Activated effector memory CD4-positive, alpha-beta T cell treated with anti-CD3 and anti-CD28 coated beads, Interleukin-2, amount 50 U/mL, for 16 hours (primary cell): ENCODE results near the gene RRP7A.
A peak's percentile ranks its signal among the peaks of the same experiment; 100 is the strongest.
"Not testable (repeated sequence)": the region's sequence is repeated elsewhere in the genome, so short reads cannot be mapped to it uniquely, and the experiment has no call there.

Experiments used
- DNase-seq: peaks from one replicate; pipeline ENCODE4 v3.0.0-alpha.2; 2020

Gene RRP7A

DNA sequence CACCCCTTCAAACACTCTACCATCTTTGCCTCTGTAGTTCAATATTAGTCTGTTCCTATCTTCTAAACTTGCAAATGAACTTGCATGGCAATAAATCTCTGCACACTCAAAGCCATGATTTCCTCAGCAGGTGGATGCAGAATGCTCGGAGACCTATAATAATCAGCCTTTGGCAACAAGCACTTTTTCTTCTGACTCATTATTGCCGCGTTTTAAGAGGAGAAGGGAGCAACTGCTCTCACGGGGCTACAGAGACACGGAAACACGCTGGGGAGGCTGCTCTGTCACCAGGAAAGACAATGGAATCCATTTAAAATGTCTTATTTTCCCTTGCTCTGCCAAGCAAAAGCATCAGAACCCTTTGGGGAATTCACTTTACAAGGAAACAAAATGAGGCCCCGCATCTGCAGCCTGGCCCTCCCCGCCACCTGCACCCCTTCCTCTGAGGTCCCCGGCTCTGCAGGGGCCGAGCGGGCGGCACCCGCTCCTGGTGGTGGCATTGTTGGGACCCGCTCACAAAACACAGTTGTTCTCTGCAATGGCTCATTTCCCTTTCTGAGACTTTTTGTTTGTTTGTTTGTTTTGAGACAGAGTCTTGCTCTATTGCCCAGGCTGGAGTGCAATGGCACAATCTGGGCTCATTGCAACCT is 15.6 kb upstream of the RRP7A start:
- not testable (repeated sequence) for DNase-seq

DNA sequence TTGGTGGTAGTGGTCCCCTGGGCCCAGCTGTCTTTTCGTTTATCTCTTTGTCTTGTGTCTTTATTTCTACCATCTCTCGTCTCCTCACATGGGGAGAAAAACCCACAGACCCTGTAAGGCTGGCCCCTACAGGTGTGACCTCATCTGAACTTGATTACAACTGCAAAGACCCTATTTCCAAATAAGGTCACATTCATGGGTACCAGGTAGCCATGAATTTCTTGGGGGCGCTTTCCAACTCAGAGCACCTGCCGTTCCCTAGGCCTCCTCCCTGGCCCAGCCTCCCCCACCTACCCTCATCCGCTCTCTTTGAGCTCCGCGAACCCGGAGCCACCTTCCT is 14.0 kb upstream of the RRP7A start:
- DNase-seq, result no peak

DNA sequence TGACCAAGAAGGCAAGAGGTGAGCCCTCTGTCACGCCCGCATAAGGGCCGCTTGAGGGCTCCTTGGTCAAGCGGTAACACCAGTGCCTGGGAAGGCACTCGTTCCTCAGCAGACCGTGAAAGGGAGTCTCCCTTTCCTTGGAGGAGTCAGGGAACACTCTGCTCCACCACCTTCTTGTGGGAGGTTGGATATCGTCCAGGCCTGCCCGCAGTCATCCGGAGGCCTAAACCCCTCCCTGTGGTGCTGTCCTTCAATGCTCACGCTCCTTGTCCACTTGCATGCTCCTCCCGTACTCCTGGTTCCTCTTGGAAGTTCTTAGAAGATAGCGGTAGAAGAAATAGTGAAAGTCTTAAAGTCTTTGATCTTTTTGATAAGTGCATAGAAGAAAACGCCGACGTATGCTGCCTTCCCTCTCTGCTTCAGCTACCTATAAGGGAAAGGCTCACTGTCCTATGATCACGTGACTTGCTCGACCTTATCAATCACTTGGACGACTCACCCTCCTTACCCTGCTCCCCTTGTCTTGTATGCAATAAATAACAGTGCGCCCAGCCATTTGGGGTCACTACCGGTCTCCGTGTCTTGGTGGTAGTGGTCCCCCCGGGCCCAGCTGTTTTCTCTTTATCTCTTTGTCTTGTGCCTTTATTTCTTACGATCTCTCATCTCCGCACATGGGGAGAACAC is 11.9 kb upstream of the RRP7A start:
- not testable (repeated sequence) for DNase-seq

DNA sequence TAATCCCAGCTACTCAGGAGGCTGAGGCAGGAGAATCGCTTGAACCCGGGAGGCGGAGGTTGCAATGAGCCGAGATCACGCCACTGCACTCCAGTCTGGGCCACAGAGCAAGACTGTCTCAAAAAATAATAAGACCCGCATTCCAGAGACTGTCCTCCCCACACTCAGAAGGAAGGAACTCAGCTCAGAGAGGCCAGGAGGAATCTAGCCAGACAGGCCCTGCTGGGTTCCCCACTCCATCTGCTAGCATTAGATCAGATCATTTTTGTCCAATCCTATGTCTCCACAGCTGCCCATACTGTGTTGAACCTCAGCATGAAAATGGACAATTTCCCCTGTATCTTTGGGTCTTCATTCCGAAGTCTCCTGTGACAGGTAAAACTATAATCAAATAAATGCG is 9.8 kb upstream of the RRP7A start:
- DNase-seq, result not testable (repeated sequence)

DNA sequence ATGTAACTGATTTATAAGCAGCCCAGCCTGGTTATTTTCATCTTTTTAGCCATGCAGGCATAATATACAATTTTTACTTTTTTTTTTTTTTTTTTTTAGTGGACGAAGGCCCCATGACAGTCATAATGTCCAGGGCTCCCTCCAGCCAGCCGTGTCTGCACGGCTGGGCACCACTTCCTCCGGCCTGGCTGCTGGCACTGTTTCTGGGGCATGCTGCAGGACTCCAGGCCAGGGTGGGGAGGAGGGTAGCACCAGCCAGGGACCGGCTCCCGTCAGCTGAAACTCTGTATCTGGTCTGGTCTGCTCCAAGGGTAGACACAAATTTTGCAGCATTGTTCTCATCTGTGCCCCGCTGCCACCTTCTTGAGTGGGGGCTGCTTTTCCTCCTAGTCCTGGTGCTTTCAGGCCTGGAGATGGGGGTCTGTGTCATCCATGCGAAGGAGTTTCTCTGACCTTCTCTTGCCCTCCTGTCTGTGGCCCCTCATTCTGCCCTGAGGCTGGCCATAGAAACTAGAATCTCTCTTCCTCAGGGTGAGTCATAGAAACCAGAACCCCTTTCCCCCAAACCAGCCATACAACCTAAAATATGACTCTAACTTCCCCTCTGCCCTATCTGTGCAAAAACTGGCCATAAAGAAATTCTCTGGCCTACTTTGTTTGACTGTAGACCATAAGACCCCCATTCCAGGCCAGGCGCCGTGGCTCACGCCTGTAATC is 9.2 kb upstream of the RRP7A start:
- no peak for DNase-seq

DNA sequence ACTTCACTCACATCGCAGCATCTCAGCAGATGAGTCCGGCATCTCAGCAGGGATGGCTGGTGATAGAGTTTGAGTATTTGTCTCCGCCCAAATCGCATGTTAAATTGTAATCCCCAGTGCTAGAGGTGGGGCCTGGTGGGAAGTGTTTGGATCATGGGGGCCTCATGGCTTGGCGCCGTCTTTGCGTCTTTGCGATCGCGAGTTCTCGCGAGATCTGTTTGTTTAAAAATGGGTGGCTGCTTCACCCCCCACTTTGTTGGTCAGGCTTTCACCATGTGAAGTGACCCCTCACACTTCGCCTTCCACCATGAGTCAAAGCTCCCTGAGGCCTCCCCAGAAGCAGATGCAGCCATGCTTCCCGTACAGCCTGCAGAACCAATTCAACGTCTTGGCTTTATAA is 3.0 kb upstream of the RRP7A start:
- DNase-seq, result no peak

DNA sequence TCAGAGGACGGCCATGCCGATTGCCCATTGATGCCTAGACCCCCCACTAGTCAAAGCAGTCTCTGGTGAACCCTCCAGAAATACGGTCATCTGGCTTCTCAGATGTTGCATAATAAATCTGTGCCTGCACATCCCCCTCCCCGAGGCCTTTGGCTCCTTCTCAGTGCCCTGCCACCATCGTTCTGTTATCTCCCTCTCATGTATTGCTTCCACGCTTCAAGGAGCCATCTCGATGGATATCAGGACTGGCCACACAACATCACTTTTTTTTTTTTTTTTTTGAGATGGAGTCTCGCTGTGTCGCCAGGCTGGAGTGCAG is 1.6 kb upstream of the RRP7A start:
- DNase-seq, result no peak

DNA sequence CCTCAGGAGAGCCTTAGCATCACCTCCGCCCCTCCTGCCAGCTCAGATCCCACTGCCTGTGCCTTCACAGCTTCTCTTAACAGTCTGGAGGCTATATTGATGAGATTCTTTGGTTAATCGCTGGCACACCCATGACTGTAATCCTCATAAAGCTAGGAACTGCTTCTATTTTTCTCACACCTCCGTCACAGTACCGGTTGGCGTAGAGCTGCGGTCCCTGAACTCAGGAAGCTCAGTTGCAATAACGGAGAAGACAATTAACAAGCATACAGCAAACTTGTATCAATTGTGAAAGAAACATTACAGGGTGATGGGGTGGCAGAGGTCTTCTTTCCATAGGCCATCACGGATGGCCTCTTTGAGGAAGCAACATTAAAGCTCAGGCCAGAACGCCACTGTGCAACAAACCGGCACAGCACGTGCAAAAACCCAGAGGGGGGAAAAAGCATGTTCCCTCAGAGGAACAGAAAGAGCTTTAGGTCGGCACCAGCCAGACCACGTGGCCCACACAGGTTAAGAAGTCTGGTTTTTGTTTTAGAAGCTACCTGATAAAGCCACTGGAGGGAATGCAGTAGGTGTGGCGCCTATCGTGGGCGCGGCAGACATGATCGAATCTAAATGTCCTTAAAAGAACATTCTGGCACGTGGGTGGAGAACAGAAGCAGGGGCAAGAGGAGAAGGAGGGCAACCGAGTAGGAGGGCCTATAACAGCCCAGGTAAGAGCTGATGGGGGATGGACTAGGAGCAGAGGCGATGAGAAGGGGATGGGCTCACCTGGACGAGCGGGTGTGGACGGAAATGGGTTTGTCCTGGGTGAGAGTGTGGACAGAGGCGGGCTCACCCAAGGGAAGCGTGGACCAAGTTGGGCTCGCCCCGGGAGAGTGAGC is 715 bp downstream of the RRP7A start:
- DNase-seq, result not testable (repeated sequence)

DNA sequence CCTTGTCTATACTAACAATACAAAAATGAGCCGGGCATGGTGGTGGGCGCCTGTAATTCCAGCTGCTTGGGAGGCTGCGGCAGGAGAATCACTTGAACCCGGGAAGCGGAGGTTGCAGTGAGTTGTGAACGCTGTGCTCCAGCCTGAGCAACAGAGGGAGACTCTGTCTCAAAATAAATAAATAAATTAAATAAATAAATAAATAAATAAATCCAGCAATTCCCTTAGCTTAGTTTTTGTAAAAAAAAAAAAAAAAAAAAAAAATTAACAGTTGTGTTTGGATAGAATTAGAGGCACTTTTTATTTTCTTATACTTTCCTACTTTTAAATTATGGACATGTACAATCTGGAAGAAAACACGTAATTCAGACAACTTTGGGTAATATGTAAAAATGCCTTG is 2.5 kb downstream of the RRP7A start:
- DNase-seq, result not testable (repeated sequence)

DNA sequence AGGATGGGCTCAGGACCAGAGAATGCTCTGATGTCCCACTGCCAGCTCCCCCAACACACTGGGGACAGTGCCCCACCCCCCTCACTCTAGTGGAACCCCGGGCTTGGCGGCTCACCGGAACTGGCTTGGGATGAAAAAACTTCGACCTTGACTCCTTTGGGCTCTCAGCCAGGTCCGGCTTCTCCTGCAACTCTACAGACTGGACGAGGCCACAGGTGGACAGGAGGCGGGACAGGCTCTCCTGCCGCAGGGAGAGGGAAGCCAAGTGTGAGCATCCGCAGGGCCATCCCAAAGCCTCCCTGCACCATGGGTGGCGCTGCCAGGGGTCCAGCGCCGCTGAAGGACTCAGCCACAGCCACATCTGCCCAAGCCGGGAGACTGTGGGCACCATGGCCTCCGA is 3.7 kb downstream of the RRP7A start:
- DNase-seq, result no peak

DNA sequence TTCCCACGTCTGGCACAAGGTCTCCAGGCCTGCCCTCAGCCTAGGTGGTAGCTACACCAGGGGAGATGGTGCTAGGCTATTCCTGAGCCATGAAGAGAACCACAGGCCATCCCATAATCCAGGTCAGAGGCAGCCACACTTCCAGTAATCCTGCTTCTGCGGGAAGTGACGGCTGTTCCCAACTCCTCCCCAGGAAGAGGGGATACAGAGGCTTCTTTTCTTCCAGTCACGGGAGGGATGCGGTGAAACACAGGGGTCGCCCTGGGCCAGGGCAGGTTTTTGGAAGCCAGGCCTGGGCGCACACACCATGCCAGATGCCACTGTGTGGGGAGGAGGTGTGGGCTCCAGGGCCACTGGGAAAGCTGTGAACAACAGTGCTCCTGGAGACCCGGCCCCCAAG is 4.3 kb downstream of the RRP7A start:
- not testable (repeated sequence) for DNase-seq

DNA sequence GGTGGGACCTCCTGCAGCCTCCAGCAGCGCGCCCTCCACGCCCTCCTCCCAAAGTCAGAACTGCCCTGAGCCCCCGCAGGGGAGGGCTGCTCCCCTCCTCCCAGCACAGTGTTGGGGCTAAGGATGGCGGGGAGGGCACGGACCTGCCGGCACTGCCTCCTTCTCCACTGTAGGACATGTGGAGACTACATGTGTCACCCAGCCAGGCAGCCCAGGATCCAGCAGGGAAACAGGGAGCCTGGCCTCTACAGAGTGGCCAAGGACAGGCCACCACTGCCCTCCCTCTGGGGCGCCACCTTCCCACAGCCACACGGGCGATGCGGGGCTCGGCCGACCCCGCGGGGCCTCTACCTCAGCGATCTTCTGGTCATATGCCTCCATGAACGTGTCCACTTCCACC is 5.3 kb downstream of the RRP7A start:
- DNase-seq, result not testable (repeated sequence)

DNA sequence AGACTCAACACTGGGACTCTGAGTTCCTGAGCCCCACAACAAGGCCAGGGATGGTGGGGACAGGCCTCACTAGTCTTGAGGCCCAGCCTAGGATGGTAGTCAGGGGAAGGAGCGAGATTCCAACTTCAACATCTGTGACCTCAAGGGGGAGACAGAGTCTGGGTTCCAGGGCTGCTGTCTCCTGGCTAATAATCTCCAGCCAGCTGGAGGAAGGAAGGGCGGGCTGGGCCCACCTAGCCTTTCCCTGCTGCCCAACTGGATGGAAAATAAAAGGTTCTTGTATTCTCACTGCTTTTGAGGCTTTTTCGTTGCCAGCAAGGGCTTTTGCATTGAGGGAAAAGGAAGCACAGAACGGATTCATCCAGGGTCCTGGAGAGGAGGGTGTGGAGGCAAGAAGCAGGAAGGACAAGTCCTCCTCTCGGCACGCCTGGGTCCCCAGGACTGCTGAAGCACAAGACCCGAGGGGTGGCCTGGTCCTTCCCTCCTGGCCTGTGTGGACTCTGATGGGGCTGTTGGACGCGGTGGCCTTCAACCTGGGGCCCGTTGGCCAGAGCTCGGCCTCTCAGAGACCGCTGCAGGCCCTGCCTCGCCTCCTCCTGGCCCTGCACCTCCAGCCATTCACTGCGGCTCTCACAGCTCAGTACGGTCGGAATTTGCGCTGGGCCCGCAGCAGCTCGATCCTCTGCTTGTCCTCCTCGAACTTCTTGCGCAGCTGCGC is 7.2 kb downstream of the RRP7A start:
- not testable (repeated sequence) for DNase-seq

DNA sequence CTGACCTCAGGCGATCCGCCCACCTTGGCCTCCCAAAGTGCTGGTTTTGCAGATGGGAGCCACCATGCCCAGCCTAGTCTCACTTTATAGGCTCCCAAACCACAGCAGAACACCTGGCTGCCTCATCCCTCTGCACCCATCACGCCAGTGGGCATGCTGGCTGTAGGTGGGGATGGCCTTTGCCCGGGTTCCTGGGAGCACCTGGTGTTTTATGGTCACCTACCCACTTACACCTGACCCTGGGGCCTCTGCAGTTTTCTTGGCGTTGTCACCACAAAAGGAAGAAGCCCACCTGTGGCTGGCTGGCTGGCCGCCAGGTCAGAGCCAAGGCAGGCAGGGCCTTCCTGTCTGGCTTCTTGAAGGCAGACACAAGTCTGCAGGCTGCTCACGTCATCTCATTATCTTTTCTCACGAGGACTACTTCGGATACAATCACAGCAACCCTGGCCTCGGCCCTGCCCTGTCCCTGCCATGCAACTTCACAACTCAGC is 8.2 kb downstream of the RRP7A start:
- DNase-seq, result no peak

DNA sequence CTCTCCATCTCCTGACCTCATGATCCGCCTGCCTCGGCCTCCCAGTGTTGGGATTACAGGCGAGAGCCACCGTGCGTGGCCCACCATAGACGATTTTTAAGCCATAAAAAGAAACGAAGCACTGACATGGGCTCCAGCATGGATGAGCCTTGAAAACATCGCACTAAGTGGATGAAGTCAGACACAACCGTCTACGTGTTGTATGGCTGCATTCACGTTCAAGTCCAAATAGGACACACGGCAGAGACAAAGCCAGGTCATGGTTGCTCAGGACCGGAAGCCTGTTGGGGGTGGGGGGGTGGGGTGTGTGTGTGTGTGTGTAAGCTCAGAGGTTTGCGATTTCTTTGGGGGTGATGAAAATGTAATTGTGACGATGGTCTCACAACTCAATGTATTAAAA is 10.0 kb downstream of the RRP7A start:
- no peak for DNase-seq

DNA sequence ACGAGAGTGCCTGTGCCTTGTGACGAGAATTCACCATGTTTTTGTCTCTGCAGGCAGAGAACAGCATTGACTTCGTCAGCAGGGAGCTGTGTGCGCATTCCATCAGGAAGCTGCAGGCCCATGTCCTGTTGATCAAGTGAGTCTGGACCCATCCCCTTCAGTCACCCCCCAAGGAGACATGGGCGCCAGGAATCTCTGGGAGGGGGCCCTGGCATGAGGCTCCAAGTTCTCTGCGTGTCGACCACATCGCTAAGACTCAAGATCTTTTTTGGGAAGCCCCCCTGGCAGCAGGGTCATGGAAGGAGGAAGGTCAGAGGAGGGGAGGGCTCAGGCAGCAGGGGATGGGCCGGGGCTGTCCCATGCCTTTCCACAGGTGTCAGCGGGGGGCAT is 10.6 kb downstream of the RRP7A start:
- not testable (repeated sequence) for DNase-seq

DNA sequence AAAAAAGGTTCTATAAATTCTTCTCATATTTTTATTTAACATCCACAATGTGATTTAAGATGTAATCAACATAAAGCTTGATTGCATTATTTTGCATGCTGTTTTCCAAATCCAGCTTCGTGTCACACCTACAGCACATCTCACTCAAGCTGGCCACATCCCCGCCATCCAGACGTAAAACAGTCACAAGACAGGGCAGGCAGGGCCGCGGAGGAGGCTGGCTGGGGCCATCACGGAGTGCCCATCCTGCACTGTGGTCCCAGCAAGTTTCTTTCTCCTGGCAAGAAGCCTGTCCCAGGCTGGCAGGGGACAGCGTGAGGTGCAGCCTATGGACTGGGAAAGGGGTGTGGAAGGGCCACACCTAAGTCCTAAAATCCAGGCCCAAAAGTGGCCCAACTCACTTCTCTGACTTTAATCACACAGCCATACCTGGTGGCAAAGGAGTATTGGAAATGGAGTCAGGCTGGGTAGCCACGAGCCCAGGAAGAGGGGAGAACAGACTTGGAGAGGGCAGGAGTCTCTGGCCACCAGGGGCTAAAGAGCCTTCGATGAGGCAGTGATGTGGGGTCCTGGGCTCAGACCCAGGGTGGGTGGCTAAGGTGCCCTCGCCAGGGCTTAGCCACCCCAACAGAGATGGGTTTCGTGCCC is 11.1 kb downstream of the RRP7A start:
- not testable (repeated sequence) for DNase-seq

DNA sequence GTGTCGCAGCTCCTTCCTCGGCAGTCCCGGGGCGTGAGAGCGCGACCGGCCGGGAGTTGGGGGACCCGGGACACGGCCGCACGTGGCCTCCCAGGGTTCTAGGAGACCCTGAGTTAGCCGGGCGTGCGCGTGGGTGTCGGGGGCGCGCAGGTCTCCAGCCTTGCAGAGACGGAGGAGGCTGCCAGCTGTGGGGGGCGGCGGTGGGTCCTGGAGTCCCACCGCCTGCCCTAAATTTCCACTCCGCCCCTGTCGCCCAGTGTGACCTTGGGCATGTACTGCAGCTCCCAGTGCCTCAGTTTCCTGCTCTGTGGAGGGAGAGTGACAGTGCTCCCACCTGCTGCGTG is 18.8 kb downstream of the RRP7A start:
- no peak for DNase-seq

DNA sequence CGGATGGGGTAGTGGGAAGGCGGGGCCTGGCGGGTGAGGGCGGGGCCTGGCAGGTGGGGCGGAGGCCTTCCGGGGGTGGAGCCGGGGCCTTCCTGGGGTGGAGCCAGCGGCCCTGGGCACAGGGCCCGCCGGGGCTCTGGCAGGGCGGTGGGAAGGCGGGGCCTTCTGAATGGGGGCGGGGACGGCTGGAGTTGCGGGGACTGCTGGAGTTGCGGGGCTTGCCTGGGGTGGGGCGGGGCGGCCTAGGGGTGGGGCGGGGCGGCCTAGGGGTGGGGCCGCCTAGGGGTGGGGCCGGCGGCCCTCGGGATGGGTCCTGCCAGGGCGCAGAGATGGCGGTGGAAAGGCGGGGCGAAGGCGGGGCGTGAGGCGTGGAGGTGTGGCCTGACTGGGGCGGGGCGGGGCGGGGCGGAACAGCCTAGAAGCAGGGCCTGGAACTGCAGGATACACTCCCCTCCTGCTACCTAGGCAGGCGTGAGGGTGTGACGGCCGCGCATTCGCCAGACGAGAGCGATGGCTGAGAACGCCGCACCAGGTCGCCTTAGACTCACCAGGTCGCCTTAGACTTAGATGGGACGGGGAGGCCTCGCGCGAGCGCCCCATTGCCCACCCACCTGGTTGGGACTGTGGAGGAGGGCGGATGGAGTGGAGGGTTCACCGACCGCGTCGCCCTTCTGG is 19.3 kb downstream of the RRP7A start:
- peak; percentile 92 for DNase-seq

DNA sequence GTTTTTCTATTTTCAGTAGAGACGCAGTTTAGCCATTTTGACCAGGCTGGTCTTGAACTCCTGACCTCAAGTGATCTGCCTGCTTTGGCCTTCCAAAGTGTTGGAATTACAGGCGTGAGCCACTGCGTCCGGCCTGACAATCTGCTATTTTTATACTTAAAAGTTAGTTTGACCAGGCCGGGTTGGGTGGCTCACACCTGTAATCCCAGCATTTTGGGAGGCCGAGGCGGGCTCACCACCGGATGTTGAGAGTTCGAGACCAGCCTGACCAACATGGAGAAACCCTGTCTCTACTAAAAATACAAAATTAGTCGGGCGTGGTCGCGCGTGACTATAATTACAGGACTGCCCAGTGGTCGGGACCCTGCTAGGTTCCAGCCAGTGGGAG is 19.8 kb downstream of the RRP7A start:
- not testable (repeated sequence) for DNase-seq

DNA sequence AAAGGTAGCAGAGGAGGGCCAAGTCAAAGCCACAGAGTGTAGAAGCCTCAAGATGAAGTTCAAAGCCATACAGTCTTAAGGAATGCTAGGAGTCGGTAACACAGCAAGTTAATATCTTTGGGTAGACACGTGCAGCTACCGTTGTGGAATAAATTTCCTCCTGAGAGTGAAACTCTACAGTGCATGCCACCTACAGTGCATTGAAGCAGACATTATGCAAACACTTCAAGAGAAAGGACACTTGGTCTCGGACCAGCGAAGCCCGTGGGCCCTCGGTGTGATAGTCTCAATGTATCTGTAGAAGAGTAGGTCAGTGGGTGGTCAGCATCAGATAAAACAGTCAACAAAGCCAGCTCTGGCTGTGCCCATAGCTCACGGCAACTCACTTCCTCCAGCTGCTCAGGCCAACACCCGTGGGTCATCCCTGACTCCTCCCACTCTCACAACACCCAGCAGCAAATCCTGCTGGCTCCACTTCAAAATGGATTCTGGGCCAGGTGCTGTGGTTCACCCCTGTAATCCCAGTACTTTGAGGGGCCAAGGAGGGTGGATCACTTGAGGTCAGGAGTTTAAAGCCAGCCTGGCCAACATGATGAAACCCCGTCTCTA is 24.0 kb downstream of the RRP7A start:
- not testable (repeated sequence) for DNase-seq
